Spleen (tissue), 11 donors: ENCODE data around the gene ARL5C. TPM values are rescaled to one million over a fixed set of nuclear protein-coding genes. Genes with fewer than 3 reads are reported as not detected.

Source experiments
- DNase-seq: peaks from one replicate; pipeline ENCODE4 v3.0.0-alpha.2; 2020
- H3K27ac ChIP-seq, 8 donors: fragments of 200-600 bp; sonication (generic) in 7 of 8; 1 replicate in 4 of 8; 2 replicates in 4 of 8; pipeline versions ENCODE4 v1.5.0 to v1.8.0; 2016 to 2021; ENCODE audit warnings: inconsistent platforms in 4 of 8, mild to moderate bottlenecking in 4 of 8, moderate library complexity in 1 of 8
- H3K27me3 ChIP-seq, 7 donors: fragments of 200-600 bp; sonication (generic) in 6 of 7; replicated peaks in 1 of 7; 1 replicate in 4 of 7; 2 replicates in 3 of 7; pipeline versions ENCODE4 v1.5.0 to v1.8.0; 2016 to 2021; ENCODE audit warnings: inconsistent platforms in 3 of 7, mild to moderate bottlenecking in 1 of 7
- H3K36me3 ChIP-seq, 6 donors: fragments of 200-600 bp; sonication (generic) in 5 of 6; 1 replicate in 4 of 6; 2 replicates in 2 of 6; pipeline versions ENCODE4 v1.5.0 to v1.8.0; 2016 to 2021; ENCODE audit warnings: inconsistent platforms in 2 of 6
- H3K4me1 ChIP-seq, 6 donors: fragments of 200-600 bp; sonication (generic) in 5 of 6; 1 replicate in 3 of 6; 2 replicates in 3 of 6; pipeline versions ENCODE4 v1.5.0 to v1.8.0; 2016 to 2021; ENCODE audit warnings: inconsistent platforms in 3 of 6
- H3K4me3 ChIP-seq, 8 donors: fragments of 200-600 bp; sonication (generic) in 7 of 8; 1 replicate in 4 of 8; 2 replicates in 4 of 8; pipeline versions ENCODE4 v1.5.0 to v1.8.0; 2016 to 2021; ENCODE audit warnings: inconsistent platforms in 4 of 8, mild to moderate bottlenecking in 4 of 8, moderate library complexity in 2 of 8
- H3K9me3 ChIP-seq, 8 donors: fragments of 200-600 bp; sonication (generic) in 7 of 8; 1 replicate in 4 of 8; 2 replicates in 4 of 8; pipeline versions ENCODE4 v1.5.0 to v1.8.0; 2016 to 2021; ENCODE audit warnings: inconsistent platforms in 4 of 8
- CTCF ChIP-seq, 11 experiments: fragments of 200-600 bp in 7 of 11; fragments of 450-650 bp in 4 of 11; sonication (generic) in 4 of 11; IDR thresholded peaks in 8 of 11; conservative IDR thresholded peaks in 3 of 11; 1 replicate in 7 of 11; 2 replicates in 4 of 11; pipeline versions ENCODE4 v1.4.0 to v1.8.0; 2016 to 2021; ENCODE audit warnings: antibody characterized with exemption in 11 of 11, inconsistent platforms in 4 of 11, mild to moderate bottlenecking in 1 of 11
- POLR2A ChIP-seq, 3 donors: fragments of 450-650 bp; IDR thresholded peaks; one replicate each; pipeline ENCODE4 v1.5.1; 2017; ENCODE audit warnings: antibody characterized with exemption in 3 of 3, mild to moderate bottlenecking in 1 of 3
- POLR2AphosphoS5 ChIP-seq, 3 donors: sonication (generic); formaldehyde crosslinking; IDR thresholded peaks; one replicate each; pipeline ENCODE4 v1.5.1; 2017; ENCODE audit warnings: antibody characterized with exemption in 3 of 3
- WGBS, 5 donors: extraction: QIAGEN DNeasy Blood & Tissue Kit in 3 of 5; methylation state at CpG; one replicate each; pipeline versions ENCODE4 v1.1.5 to v1.1.7; 2013 to 2018; 5-methylcytosine and 5-hydroxymethylcytosine counted together
- intact Hi-C: fragments of 100-400 bp; cut with DNase I; formaldehyde crosslinking; loops from one replicate; pipeline ENCODE4 v1.15.0; 2023; ENCODE audit warnings: low total_unique reads
- polyA plus RNA-seq, 3 donors: library from polyadenylated mRNA; stranded (reverse); fragments of 200-250 nt; gene quantifications; one replicate each; pipeline ENCODE4 v1.2.1, GENCODE V29; 2013
- total RNA-seq, 7 donors: library from RNA; depleted of rRNA in 3 of 7; stranded (reverse); fragments of >200 nt in 3 of 7; fragmentation: NEBNext Ultra II Directional in 4 of 7; extraction: Animal tissue kit (Norgen Biotek cat#: 25700) in 4 of 7; gene quantifications; one replicate each; pipeline versions ENCODE4 v1.1.0 to v1.2.1, GENCODE V29; 2016 to 2021
- donor health status: healthy with polysubstance abuse.
- donor health status: DM: no; HTN: no; CAD: no; lungs with moderate emphysema.
- donor health status: DM: no; HTN: no; CAD: no.
- donor health status: Bipolar disorder and iron deficiency.
- donor health status: healthy.
- donor health status: DM: no; HTN: no; CAD: no.
- donor health status: DM: yes; HTN: yes; CAD: no.

The ARL5C gene
- total and polyA plus RNA-seq, 10 donors, result not detected

DNA sequence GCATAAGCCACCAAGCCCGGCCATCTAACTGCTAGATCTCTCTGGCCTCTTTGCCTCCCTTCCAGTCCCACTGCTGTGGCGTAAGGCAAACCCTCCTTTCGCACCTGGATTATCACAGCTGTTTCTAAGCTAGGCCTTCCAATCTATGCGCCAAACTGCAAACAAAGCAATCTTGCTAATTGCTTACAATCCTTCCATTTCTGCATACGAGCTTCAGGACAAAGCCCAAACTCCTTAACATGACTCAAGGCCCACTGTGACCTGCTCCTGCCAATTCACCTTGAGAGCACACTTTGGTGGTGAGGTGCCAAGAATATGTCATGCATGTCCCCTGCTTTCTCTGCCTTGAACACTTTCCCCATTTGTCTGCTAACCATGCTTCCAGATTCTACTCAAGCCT, 6.0 kb upstream of the ARL5C start:
- 83 to 93% (median 89%) methylated on average over 5 of the region's 5 CpGs for WGBS, 5 donors
- Histone ChIP-seq H3K4me3 (no peak overlapping the region), H3K36me3 (peaks cover 0 to 18% (median 0%) of the 10 kb centered on the region in 6 donors), H3K27me3 (peaks cover 0 to 33% (median 0%) of the 10 kb centered on the region in 7 donors), H3K4me1 (peaks cover 6 to 29% (median 20%) of the 10 kb centered on the region in 6 donors), H3K27ac (no peak overlapping the region), H3K9me3 (peaks cover 0 to 4% (median 0%) of the 10 kb centered on the region in 8 donors)
- intact Hi-C loops, result loop anchor here (5.0 kb wide), 1 partner anchor 190 kb away; no protein-coding TSS in a partner anchor
- DNase-seq, result no peak
- TF ChIP-seq POLR2AphosphoS5 (IDR thresholded peaks at IDR 0.05), result no peak
- no peak for TF ChIP-seq POLR2A (IDR thresholded peaks at IDR 0.05)
- TF ChIP-seq CTCF (IDR thresholded peaks at IDR 0.05 in 8 of 11, conservative IDR thresholded peaks at IDR 0.05 in 3 of 11), result no peak

DNA sequence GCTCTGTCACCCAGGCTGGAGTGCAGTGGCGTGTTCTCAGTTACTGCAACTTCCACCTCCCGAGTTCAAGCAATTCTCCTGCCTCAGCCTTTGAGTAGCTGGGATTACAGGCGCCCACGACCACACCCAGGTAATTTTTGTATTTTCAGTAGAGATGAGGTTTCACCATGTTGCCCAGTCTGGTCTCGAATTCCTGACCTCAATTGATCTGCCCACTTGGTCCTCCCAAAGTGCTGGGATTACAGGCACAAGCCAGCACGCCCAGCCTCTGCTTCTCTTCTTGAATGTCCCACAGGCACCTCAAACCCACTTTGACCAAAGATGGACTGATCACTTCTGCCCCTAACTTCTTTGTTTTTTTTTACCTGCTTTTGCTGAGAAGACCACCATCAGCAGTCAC, 4.6 kb upstream of the ARL5C start:
- no peak for TF ChIP-seq POLR2A (IDR thresholded peaks at IDR 0.05)
- TF ChIP-seq CTCF (IDR thresholded peaks at IDR 0.05 in 8 of 11, conservative IDR thresholded peaks at IDR 0.05 in 3 of 11), result no peak
- no peak for TF ChIP-seq POLR2AphosphoS5 (IDR thresholded peaks at IDR 0.05)
- Histone ChIP-seq H3K4me3 (no peak overlapping the region), H3K36me3 (peaks cover 0 to 5% (median 0%) of the 10 kb centered on the region in 6 donors), H3K4me1 (peaks cover 6 to 42% (median 30%) of the 10 kb centered on the region in 6 donors), H3K9me3 (peaks cover 0 to 4% (median 0%) of the 10 kb centered on the region in 8 donors), H3K27ac (no peak overlapping the region), H3K27me3 (peaks cover 0 to 47% (median 7%) of the 10 kb centered on the region in 7 donors)
- intact Hi-C loops, result loop anchor here (5.0 kb wide), 1 partner anchor 188 kb away; no protein-coding TSS in a partner anchor
- 54 to 80% (median 61%) methylated on average over 6 of the region's 6 CpGs for WGBS, 5 donors
- DNase-seq, result no peak

DNA sequence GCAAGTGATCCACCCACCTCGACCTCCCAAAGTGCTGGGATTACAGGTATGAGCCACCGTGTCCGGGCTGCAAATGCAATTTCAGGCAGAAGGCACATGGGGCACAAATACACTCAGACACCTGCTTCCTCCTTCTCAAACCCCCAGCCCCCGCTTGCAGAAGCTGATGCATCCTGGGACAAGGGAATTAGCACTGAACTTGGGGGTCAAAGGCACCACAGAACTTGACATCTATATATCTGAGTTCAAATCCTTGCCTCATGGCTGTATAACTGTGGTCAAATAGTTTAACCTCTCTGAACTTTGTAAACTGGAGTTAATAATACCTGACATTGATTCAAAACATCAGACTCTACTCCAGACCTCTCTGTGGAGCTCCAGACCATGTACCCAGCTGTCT, 4.1 kb upstream of the ARL5C start:
- Histone ChIP-seq H3K4me3 (no peak overlapping the region), H3K36me3 (peaks cover 0 to under 1% (median 0%) of the 10 kb centered on the region in 6 donors), H3K4me1 (peaks cover 11 to 42% (median 32%) of the 10 kb centered on the region in 6 donors), H3K27me3 (peaks cover 0 to 51% (median 11%) of the 10 kb centered on the region in 7 donors), H3K9me3 (peaks cover 0 to 4% (median 0%) of the 10 kb centered on the region in 8 donors), H3K27ac (no peak overlapping the region)
- intact Hi-C loops, result loop anchor here (5.0 kb wide), 1 partner anchor 188 kb away; no protein-coding TSS in a partner anchor
- DNase-seq, result no peak
- WGBS, 5 donors, result 17 to 54% (median 26%) methylated on average over 4 of the region's 4 CpGs
- TF ChIP-seq POLR2A (IDR thresholded peaks at IDR 0.05) (no peak), CTCF (IDR thresholded peaks at IDR 0.05 in 8 of 11, conservative IDR thresholded peaks at IDR 0.05 in 3 of 11) (no peak), POLR2AphosphoS5 (IDR thresholded peaks at IDR 0.05) (no peak)

- intact Hi-C loops, result no loop called here
- no peaks in the 10 kb centered on the region for H3K36me3 ChIP-seq
- 63 to 75% (median 68%) methylated on average over 3 of the region's 3 CpGs for WGBS, 5 donors
- peaks cover 0 to 55% (median 15%) of the 10 kb centered on the region in 7 donors for H3K27me3 ChIP-seq
- H3K4me1 ChIP-seq, result peaks cover 13 to 42% (median 32%) of the 10 kb centered on the region in 6 donors
- H3K4me3 ChIP-seq, result no peak overlapping the region
- no peak overlapping the region for H3K27ac ChIP-seq
- DNase-seq, result no peak
- H3K9me3 ChIP-seq, result peaks cover 0 to 4% (median 0%) of the 10 kb centered on the region in 8 donors
- no peak for TF ChIP-seq CTCF (IDR thresholded peaks at IDR 0.05 in 8 of 11, conservative IDR thresholded peaks at IDR 0.05 in 3 of 11)
- no peak for TF ChIP-seq POLR2AphosphoS5 (IDR thresholded peaks at IDR 0.05)
- no peak for TF ChIP-seq POLR2A (IDR thresholded peaks at IDR 0.05)
Observed at GRCh38 chr17:39169518-39169917, 3.6 kb upstream of the ARL5C start.
